HEK293 (cell line): ENCODE data around the gene SERINC4.

Experiments used
- GLI4 ChIP-seq: fragments of 450-650 bp; formaldehyde crosslinking; IDR thresholded peaks from 2 replicates; pipeline ENCODE4 v1.5.1; 2016; ENCODE audit warnings: missing biosample characterization, missing genetic modification characterization
- KLF16 ChIP-seq: fragments of 450-650 bp; formaldehyde crosslinking; IDR thresholded peaks from 2 replicates; pipeline ENCODE4 v1.5.1; 2017; ENCODE audit warnings: missing biosample characterization, missing genetic modification characterization
- PBX3 ChIP-seq: sonication (generic); formaldehyde crosslinking; IDR thresholded peaks from 2 replicates; pipeline ENCODE4 v1.8.1; 2022; ENCODE audit warnings: mild to moderate bottlenecking, moderate library complexity, missing genetic modification reagents
- ZBTB20 ChIP-seq: fragments of 450-650 bp; formaldehyde crosslinking; IDR thresholded peaks from 2 replicates; pipeline ENCODE4 v1.5.1; 2016; ENCODE audit warnings: missing biosample characterization, missing genetic modification characterization
- ZNF132 ChIP-seq: fragments of 450-650 bp; formaldehyde crosslinking; IDR thresholded peaks from 2 replicates; pipeline ENCODE4 v1.5.1; 2017; ENCODE audit warnings: missing biosample characterization, missing genetic modification characterization, borderline replicate concordance
- ZNF211 ChIP-seq: fragments of 450-650 bp; formaldehyde crosslinking; IDR thresholded peaks from 2 replicates; pipeline ENCODE4 v1.5.1; 2016; ENCODE audit warnings: low read depth, missing biosample characterization, missing genetic modification characterization
- ZNF239 ChIP-seq: fragments of 450-650 bp; formaldehyde crosslinking; IDR thresholded peaks from 2 replicates; pipeline ENCODE4 v1.5.1; 2016; ENCODE audit warnings: missing biosample characterization, missing genetic modification characterization
- ZNF324 ChIP-seq: fragments of 450-650 bp; formaldehyde crosslinking; IDR thresholded peaks from 2 replicates; pipeline ENCODE4 v1.5.1; 2016; ENCODE audit warnings: missing biosample characterization, missing genetic modification characterization
- ZNF354C ChIP-seq: fragments of 450-650 bp; formaldehyde crosslinking; IDR thresholded peaks from 2 replicates; pipeline ENCODE4 v1.5.1; 2016; ENCODE audit warnings: missing biosample characterization, missing genetic modification characterization, low read depth, borderline replicate concordance
- ZNF473 ChIP-seq: fragments of 450-650 bp; formaldehyde crosslinking; IDR thresholded peaks from 2 replicates; pipeline ENCODE4 v1.5.1; 2017; ENCODE audit warnings: missing biosample characterization, missing genetic modification characterization
- ZNF501 ChIP-seq: fragments of 450-650 bp; formaldehyde crosslinking; IDR thresholded peaks from 2 replicates; pipeline ENCODE4 v1.5.1; 2016; ENCODE audit warnings: missing biosample characterization, missing genetic modification characterization
- ZNF510 ChIP-seq: fragments of 450-650 bp; formaldehyde crosslinking; IDR thresholded peaks from 2 replicates; pipeline ENCODE4 v1.5.1; 2018; ENCODE audit warnings: mild to moderate bottlenecking, missing genetic modification characterization, missing biosample characterization; ENCODE audit not compliant: insufficient replicate concordance
- ZNF513 ChIP-seq: fragments of 450-650 bp; IDR thresholded peaks from 2 replicates; pipeline ENCODE4 v1.5.1; 2018; ENCODE audit warnings: missing biosample characterization, missing genetic modification characterization
- ZNF514 ChIP-seq: fragments of 450-650 bp; formaldehyde crosslinking; IDR thresholded peaks from 2 replicates; pipeline ENCODE4 v1.5.1; 2016; ENCODE audit warnings: missing biosample characterization, missing genetic modification characterization
- ZNF560 ChIP-seq: fragments of 450-650 bp; formaldehyde crosslinking; IDR thresholded peaks from 2 replicates; pipeline ENCODE4 v1.5.1; 2017; ENCODE audit warnings: missing biosample characterization, missing genetic modification characterization, borderline replicate concordance
- ZNF571 ChIP-seq: fragments of 450-650 bp; formaldehyde crosslinking; IDR thresholded peaks from 2 replicates; pipeline ENCODE4 v1.5.0; 2017; ENCODE audit warnings: missing biosample characterization, missing genetic modification characterization
- ZNF677 ChIP-seq: fragments of 450-650 bp; IDR thresholded peaks from 2 replicates; pipeline ENCODE4 v1.5.0; 2018; ENCODE audit warnings: missing biosample characterization, mild to moderate bottlenecking, missing genetic modification characterization, moderate library complexity
- ZNF707 ChIP-seq: fragments of 450-650 bp; formaldehyde crosslinking; IDR thresholded peaks from 2 replicates; pipeline ENCODE4 v1.5.1; 2016; ENCODE audit warnings: missing biosample characterization, missing genetic modification characterization
- ZSCAN18 ChIP-seq: fragments of 450-650 bp; formaldehyde crosslinking; IDR thresholded peaks from 2 replicates; pipeline ENCODE4 v1.5.1; 2016; ENCODE audit warnings: missing biosample characterization, missing genetic modification characterization
- ZXDB ChIP-seq: fragments of 450-650 bp; formaldehyde crosslinking; IDR thresholded peaks from 2 replicates; pipeline ENCODE4 v1.5.1; 2016; ENCODE audit warnings: missing biosample characterization, missing genetic modification characterization
- TF ChIP-seq, protein P1 (sequence below): fragments of 450-650 bp; formaldehyde crosslinking; IDR thresholded peaks from 2 replicates; pipeline ENCODE4 v1.5.1; 2016; ENCODE audit warnings: missing biosample characterization, missing genetic modification characterization
- TF ChIP-seq, protein P2 (sequence below): fragments of 450-650 bp; formaldehyde crosslinking; IDR thresholded peaks from 2 replicates; pipeline ENCODE4 v1.5.1; 2016; ENCODE audit warnings: missing biosample characterization, missing genetic modification characterization
- TF ChIP-seq, protein P3 (sequence below): fragments of 450-650 bp; formaldehyde crosslinking; IDR thresholded peaks from 2 replicates; pipeline ENCODE4 v1.5.1; 2017; ENCODE audit warnings: missing biosample characterization, missing genetic modification characterization
- TF ChIP-seq, protein P4 (sequence below): fragments of 450-650 bp; IDR thresholded peaks from 2 replicates; pipeline ENCODE4 v1.5.1; 2018; ENCODE audit warnings: missing biosample characterization, mild to moderate bottlenecking, missing genetic modification characterization
- TF ChIP-seq, protein P5 (sequence below): fragments of 450-650 bp; formaldehyde crosslinking; IDR thresholded peaks from 2 replicates; pipeline ENCODE4 v1.5.1; 2016; ENCODE audit warnings: missing biosample characterization, missing genetic modification characterization, low read depth

Gene SERINC4

DNA sequence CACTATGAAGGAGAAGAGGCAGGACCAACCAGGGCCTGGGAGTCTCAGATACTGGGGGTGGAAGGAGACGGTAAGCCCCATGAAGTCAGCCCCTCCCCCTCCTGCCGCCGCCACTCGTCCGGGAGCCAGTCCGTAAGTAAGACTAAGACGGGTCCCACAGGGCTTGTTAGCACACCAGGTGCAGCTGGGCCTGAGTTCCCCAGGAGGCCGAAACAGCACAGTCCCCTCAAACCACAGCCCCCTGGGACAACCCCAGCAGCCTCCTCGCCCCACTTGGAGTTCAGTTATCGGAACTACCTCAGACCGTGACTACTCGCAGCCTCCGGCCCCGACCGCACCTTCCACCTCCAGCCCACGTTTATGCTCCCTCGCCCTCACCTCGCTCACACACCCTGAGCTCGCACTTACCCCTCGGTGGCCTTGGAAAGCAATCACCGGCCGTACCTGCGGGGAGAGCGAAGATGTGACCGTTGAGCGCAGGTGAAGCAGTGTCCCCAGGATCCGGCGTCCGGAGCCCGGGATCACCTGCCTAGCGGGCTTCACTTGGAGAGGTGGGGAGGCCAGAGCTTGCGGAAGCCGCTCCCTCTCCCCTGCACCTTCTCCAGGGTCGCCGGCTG lies 23.8 kb downstream of the SERINC4 start (continued):
- TF ChIP-seq ZNF354C (tag by site-specific recombination) = no peak
- TF ChIP-seq, protein P1, sequence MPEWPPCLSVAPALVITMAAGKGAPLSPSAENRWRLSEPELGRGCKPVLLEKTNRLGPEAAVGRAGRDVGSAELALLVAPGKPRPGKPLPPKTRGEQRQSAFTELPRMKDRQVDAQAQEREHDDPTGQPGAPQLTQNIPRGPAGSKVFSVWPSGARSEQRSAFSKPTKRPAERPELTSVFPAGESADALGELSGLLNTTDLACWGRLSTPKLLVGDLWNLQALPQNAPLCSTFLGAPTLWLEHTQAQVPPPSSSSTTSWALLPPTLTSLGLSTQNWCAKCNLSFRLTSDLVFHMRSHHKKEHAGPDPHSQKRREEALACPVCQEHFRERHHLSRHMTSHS (tag by site-specific recombination) = no peak
- TF ChIP-seq, protein P2, sequence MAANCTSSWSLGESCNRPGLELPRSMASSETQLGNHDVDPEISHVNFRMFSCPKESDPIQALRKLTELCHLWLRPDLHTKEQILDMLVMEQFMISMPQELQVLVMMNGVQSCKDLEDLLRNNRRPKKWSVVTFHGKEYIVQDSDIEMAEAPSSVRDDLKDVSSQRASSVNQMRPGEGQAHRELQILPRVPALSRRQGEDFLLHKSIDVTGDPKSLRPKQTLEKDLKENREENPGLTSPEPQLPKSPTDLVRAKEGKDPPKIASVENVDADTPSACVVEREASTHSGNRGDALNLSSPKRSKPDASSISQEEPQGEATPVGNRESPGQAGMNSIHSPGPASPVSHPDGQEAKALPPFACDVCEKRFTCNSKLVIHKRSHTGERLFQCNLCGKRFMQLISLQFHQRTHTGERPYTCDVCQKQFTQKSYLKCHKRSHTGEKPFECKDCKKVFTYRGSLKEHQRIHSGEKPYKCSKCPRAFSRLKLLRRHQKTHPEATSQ (tag by site-specific recombination) = no peak
- TF ChIP-seq, protein P3, sequence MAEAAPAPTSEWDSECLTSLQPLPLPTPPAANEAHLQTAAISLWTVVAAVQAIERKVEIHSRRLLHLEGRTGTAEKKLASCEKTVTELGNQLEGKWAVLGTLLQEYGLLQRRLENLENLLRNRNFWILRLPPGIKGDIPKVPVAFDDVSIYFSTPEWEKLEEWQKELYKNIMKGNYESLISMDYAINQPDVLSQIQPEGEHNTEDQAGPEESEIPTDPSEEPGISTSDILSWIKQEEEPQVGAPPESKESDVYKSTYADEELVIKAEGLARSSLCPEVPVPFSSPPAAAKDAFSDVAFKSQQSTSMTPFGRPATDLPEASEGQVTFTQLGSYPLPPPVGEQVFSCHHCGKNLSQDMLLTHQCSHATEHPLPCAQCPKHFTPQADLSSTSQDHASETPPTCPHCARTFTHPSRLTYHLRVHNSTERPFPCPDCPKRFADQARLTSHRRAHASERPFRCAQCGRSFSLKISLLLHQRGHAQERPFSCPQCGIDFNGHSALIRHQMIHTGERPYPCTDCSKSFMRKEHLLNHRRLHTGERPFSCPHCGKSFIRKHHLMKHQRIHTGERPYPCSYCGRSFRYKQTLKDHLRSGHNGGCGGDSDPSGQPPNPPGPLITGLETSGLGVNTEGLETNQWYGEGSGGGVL (tag by site-specific recombination) = no peak
- no peak for TF ChIP-seq ZNF677
- TF ChIP-seq ZNF510 (tag by site-specific recombination) = no peak
- TF ChIP-seq, protein P4, sequence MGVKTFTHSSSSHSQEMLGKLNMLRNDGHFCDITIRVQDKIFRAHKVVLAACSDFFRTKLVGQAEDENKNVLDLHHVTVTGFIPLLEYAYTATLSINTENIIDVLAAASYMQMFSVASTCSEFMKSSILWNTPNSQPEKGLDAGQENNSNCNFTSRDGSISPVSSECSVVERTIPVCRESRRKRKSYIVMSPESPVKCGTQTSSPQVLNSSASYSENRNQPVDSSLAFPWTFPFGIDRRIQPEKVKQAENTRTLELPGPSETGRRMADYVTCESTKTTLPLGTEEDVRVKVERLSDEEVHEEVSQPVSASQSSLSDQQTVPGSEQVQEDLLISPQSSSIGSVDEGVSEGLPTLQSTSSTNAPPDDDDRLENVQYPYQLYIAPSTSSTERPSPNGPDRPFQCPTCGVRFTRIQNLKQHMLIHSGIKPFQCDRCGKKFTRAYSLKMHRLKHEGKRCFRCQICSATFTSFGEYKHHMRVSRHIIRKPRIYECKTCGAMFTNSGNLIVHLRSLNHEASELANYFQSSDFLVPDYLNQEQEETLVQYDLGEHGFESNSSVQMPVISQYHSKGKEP (tag by site-specific recombination) = no peak
- TF ChIP-seq, protein P5, sequence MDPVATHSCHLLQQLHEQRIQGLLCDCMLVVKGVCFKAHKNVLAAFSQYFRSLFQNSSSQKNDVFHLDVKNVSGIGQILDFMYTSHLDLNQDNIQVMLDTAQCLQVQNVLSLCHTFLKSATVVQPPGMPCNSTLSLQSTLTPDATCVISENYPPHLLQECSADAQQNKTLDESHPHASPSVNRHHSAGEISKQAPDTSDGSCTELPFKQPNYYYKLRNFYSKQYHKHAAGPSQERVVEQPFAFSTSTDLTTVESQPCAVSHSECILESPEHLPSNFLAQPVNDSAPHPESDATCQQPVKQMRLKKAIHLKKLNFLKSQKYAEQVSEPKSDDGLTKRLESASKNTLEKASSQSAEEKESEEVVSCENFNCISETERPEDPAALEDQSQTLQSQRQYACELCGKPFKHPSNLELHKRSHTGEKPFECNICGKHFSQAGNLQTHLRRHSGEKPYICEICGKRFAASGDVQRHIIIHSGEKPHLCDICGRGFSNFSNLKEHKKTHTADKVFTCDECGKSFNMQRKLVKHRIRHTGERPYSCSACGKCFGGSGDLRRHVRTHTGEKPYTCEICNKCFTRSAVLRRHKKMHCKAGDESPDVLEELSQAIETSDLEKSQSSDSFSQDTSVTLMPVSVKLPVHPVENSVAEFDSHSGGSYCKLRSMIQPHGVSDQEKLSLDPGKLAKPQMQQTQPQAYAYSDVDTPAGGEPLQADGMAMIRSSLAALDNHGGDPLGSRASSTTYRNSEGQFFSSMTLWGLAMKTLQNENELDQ = no peak
- TF ChIP-seq KLF16 (tag by site-specific recombination) = no peak
- 0 out of 2 replicates have a peak, but pooled peaks have one; percentile 21 for TF ChIP-seq ZNF501 (tag by site-specific recombination)
- TF ChIP-seq ZNF132 = no peak
- TF ChIP-seq ZNF211 (tag by site-specific recombination) = no peak
- TF ChIP-seq GLI4 = no peak
- TF ChIP-seq ZBTB20 (tag by site-specific recombination) = peak; percentile 49; the same call in 1 of the 2 replicates
- TF ChIP-seq ZNF514 = no peak
- no peak for TF ChIP-seq ZNF560 (tag by site-specific recombination)
- TF ChIP-seq PBX3 = no peak
- no peak for TF ChIP-seq ZNF571 (tag by site-specific recombination)
- TF ChIP-seq ZNF239 (tag by site-specific recombination) = no peak
- TF ChIP-seq ZXDB (tag by site-specific recombination) = 0 out of 2 replicates have a peak, but pooled peaks have one; percentile 9
- no peak for TF ChIP-seq ZNF324 (tag by site-specific recombination)
- TF ChIP-seq ZNF513 (tag by site-specific recombination) = no peak
- TF ChIP-seq ZNF473 = no peak
- TF ChIP-seq ZSCAN18 (tag by site-specific recombination) = no peak
- TF ChIP-seq ZNF707 (tag by site-specific recombination) = no peak
